Kidney capillary endothelial cell (primary cell): ENCODE measurements around the gene STON2.

ENCODE experiments used
- DNase-seq: peaks from one replicate; pipeline ENCODE4 v3.0.0-alpha.2; 2018; ENCODE audit warnings: low spot score

Gene STON2

DNA sequence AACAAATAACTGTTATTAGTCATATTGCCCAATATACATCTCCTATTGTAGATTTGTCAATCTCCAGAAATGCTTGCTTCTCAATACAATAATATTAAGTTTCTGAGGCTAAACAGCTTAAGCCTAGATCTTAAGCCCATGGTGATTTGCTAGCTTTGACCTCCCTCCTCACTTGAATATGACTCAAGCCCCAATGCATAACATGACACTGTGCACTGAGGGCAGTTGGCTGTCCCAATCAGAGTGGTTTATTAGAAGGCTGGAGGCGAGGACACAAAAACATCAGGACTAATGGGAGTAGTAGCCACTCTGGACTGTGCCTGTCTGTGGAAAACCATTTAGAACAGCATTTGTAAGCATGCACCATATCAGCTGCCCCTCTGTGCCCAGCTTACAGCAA is 98.3 kb downstream of the STON2 start:
- DNase-seq: no peak

GRCh38 chr14:81301371-81301770 is 98.8 kb downstream of the STON2 start:
- no peak for DNase-seq

DNA sequence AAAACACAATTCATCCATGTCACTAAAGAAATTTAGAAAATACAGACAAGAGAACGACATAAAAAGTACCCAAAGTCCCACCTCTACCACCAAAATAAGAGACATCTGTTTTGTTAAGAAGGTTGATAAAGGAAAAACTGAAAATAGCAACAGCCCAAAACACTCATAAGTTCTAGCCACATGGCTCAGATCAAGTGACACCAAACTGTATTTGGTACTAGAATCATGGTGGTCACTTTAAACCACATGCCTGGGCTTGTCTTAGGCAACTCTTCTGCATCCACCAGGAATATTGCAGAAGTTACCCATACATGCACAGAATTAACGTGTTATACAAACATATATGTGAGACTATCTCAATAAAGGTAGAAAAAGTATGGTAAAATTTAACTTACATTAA is 101.2 kb downstream of the STON2 start:
- DNase-seq: no peak

- DNase-seq: peak; percentile 37
Measured at GRCh38 chr14:81298122-81298521, 102.0 kb downstream of the STON2 start.

DNA sequence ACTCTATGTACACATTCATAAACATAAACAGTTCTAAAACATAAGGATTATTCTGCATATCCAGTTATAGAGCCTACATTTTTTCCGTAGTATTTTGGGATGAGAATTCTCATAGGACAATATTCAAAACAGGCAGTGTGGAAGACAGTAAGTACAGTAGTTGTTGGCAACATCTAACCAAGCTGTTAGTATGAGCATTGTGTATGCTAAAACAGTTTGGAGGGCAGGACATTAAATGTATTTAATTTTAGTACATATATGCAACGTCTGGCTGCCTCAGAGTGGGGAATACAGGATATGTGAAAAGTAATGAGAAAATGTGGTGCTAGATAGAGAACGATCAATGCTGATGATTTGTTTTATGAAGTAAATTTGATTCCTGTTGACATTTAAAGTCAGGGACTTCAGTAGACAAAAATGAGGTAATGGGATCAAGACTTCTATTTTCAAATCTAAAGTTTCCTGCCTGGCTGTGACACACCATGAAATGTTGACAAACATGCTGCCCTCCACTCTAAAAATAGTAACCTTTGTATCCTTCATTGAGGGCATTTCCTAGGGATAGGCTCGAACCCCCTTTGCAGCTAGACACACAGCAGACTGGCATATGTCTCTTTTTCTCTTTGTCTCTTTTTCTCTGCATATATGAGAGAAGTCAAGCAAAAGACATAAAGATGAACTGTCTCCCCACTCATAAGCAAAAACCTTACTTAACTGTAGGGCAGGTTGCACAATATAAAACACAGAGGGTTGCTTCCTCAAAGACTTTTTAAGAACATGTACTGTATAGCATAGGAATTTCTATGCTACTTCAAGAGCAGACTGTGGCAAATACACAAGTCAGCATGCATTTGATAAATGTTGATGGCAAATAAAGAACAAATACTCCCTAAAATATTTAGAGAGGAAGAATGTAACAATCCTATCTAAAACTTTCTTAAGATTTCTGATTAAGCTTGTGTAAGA is 103.9 kb downstream of the STON2 start:
- DNase-seq: peak; percentile 66

DNA sequence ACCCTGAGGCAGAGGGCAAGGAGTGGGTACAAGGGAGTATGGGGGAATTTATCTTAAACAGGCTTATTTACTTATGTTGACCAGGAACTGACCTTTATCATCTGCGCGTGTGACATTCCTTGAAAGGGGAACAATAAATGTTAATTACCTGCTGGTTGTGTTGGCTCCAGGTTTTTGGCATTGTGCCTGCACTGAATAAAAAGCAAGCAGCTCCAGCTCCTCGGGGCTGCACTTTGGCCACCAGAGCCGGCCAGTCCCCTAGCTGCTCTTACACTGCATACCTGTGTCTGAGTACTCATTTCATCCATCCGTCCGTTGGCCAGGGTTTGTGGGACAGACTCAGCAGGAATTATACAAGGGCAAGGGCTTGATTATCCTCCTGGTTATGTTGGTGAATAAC is 110.6 kb downstream of the STON2 start:
- no peak for DNase-seq

DNA sequence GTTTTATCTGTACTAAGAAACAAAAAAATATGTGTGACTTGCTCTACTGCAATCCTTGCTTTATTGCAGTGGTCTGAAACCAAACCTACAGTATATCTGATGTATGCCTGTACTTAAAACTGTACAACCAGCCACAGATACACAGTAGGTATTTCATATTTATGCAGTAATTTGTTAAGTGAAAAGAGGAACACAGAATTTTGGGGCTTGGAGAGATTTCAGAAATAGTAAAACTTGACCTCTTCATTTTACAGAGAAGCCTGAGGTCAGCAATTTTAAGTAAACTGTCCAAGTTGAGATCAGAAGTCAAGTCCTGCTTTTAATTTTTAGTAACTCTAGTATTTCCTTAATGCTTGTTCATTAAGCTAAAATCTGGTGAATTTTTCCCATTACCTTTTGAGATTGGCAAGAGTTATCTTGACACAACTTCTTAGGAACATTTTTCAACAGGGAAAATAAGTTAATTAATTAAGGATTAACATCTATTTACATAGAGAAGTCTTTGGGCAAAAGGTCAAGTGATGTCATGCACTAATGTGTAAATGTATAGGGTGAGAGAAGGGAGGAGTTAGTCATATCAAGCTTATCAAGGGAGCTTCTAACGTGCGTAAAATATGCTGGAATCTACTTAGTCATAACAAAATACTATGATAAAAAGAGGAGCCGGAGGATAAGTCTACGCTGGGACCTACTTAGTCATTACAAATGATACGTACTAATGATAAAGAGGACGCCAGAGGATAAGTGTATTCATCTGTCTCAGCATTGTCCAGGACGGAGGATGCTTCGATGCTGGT is 113.4 kb downstream of the STON2 start:
- no peak for DNase-seq

GRCh38 chr14:81285245-81285644 is 114.9 kb downstream of the STON2 start:
- no peak for DNase-seq

DNA sequence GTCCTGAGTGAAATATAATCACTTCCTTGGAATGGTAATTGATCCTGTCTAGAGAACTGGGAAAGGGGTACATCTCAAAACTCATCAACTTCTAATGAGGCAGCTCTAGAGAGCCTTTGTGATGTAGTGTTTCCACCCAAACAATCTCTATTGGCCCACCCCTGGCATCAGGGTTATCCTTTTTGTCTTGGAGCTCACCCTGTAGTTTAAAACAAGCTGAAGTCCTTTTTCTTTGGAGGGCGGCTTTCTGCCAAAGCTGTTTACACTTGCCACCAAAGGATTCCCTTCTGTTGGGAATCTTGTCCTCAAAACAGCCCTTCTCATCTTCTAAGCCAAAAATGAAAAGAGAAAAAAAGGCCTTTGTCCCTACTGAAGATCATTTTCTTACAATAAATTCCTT is 118.8 kb downstream of the STON2 start:
- DNase-seq: no peak

DNA sequence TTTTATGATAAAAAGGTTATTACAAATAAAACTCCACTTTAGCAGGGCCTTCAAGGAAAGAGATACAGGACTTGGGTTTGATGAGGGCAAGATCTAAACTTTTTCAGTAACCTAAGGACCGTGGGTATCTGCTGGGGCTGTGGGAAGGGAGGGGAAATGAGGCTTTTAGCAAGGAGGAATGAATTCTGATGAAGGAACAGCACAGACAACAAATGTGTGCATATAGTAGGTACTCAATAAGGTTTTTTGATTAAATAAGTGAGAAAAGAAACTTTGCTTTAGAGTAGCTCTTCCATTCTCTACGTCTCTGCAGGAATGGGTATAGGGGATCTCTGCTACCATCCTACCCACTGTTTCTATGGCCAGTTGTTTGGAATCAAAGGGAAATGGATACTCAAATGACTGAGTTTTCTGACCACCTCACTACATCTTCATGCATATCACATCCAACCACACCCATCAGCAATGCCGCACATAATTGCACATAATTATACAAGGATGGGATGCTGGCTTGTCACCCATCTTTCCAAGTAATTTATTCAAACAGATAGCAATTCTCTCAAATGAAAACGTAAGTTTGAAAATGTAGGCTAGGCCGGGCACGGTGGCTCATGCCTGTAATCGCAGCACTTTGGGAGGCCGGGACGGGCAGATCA is 119.9 kb downstream of the STON2 start:
- DNase-seq: no peak

GRCh38 chr14:81277096-81277495 is 123.0 kb downstream of the STON2 start:
- no peak for DNase-seq

GRCh38 chr14:81276073-81277069 is 123.8 kb downstream of the STON2 start:
- no peak for DNase-seq

- DNase-seq: no peak
Measured at GRCh38 chr14:81275305-81276072, 124.6 kb downstream of the STON2 start.

DNA sequence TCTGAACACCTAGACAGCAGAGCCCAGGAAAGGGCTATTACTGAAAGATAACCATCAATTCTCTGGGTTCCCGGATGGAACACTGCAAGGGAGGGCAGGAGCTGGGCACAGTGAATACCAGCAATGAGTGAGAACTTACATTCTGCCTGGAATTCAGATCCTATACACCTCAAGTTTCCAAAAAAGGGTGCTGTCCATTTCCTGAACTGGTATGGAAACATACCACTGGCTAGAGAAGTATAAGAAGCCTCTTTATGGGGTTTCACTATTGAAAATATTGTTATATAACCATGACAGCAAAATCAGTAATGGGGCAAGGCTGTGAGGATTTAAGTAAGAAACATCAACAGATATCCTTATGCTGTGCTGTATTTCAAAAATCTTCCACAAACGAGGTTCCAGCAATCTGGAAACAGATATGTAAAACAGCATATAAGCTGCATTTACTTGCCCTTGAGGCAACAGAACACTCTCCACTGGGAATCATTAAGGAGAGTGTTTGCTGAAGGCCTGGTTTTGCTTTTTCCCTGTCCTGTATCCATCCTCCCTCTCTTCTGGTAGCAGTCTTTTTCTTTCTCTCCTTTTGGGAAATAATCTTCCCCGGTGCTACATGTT is 126.1 kb downstream of the STON2 start:
- no peak for DNase-seq

DNA sequence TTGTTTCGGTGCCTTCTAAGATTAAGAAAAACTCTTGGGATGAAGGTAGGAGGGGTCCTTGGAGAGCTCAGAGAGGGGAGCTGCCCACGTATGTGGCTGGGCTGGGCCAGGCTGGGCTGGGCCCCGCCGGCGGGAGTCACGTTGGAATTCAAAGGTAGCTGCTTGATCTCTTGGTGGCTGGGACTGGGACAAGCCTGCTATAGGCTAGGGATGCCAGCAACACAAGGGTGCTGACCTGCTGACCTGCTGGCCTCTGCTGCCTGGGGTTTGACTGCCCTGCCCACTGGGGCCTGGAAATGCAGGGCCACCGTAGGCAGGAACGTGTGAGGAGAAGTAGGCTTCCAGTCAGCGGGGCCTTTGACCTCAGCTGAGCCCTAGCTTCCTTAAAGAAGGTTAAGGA is 126.6 kb downstream of the STON2 start:
- DNase-seq: no peak

DNA sequence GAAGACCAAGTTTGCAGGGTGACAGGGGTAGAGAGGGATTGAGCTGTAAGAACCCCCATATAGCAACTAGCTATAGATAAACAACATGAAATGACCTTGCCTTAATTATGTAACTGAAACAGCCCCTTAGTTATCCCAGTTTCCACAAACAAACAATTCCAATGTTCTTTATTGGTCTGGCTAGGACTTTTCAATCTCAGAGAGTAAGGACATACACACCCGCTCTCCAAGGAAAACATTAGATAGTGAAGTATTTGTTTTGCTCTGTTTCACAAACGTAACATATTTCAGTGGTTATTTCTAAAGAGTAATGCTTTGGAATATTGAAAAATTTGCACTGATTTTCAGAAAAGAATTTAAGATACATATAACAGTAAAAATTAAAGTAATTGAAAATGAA is 127.8 kb downstream of the STON2 start:
- DNase-seq: no peak

- no peak for DNase-seq
Measured at GRCh38 chr14:81269979-81270375, 130.1 kb downstream of the STON2 start.

GRCh38 chr14:81269100-81269978 is 130.8 kb downstream of the STON2 start:
- peak; percentile 76 for DNase-seq

GRCh38 chr14:81268016-81268416 is 132.1 kb downstream of the STON2 start:
- DNase-seq: peak; percentile 27
